ENCODE measurements around the gene PZP. TPM values are rescaled to one million over a fixed set of nuclear protein-coding genes. Genes with fewer than 3 reads are reported as not detected.
"Not testable (repeated sequence)": the region's sequence is repeated elsewhere in the genome, so short reads cannot be mapped to it uniquely, and the experiment has no call there.

Gene PZP
- total and polyA plus RNA-seq, 2 donors (not counting 1 experiment from before 2014, with no cell fraction given): not detected

- Histone ChIP-seq H3K27ac (ENCODE audit: low read length in 2 of 2) (no peak overlapping the region), H3K9ac (ENCODE audit: low read length) (no peak overlapping the region), H3K4me1 (ENCODE audit: control insufficient read depth in 2 of 2, insufficient read depth in 2 of 2, low read length in 2 of 2) (peaks cover 0 to 5% of the 10 kb centered on the region in 2 donors), H3K9me3 (ENCODE audit: control extremely low read depth in 1 of 3, control insufficient read depth in 2 of 3, insufficient read depth in 1 of 3, low read length in 2 of 3) (no peaks in the 10 kb centered on the region), H3K4me2 (replicated peaks; ENCODE audit: low read depth, low read length, poor library complexity, severe bottlenecking) (no peak overlapping the region), H3K79me2 (ENCODE audit: control insufficient read depth, insufficient read depth, low read length) (no peaks in the 10 kb centered on the region), H3K4me3 (ENCODE audit: control extremely low read depth in 1 of 5, extremely low read depth in 1 of 5, insufficient read depth in 1 of 5, low read depth in 2 of 5, low read length in 4 of 5) (no peak overlapping the region), H3K36me3 (replicated peaks in 1 of 2; ENCODE audit: control extremely low read depth in 1 of 2, control insufficient read depth in 1 of 2, extremely low read depth in 1 of 2, insufficient read depth in 2 of 2, low read length in 1 of 2) (no peaks in the 10 kb centered on the region), H3K27me3 (replicated peaks in 1 of 4; ENCODE audit: control extremely low read depth in 1 of 4, control insufficient read depth in 3 of 4, insufficient read depth in 4 of 4, low read length in 3 of 4) (peaks cover 0 to 5% (median 3%) of the 10 kb centered on the region in 4 experiments), H4K20me1 (ENCODE audit: control insufficient read depth, insufficient read depth, low read length, poor library complexity, severe bottlenecking) (no peaks in the 10 kb centered on the region), H2AFZ (ENCODE audit: insufficient read depth, low read depth, low read length, poor library complexity, severe bottlenecking) (no peak overlapping the region)
- Mint-ChIP-seq H3K27me3 (peaks cover 25% of the 10 kb centered on the region), H3K4me3 (peak overlapping the region; percentile 88), H3K27ac (no peak overlapping the region), H3K4me1 (peaks cover 11% of the 10 kb centered on the region), H3K9me3 (ENCODE audit: insufficient read depth) (no peaks in the 10 kb centered on the region)
- WGBS (ENCODE audit: insufficient coverage): 100% methylated on average over 2 of the region's 3 CpGs
- intact Hi-C loops (cut with micrococcal nuclease): no loop called here
- no peak for DNase-seq
- no peak for TF ChIP-seq EZH2 (IDR thresholded peaks at IDR 0.05; ENCODE audit: borderline replicate concordance, insufficient read depth, low read depth, low read length, poor library complexity, severe bottlenecking)
- ATAC-seq (ENCODE audit: low read depth): no peak
- CTCF ChIA-PET: no interaction called here
- POLR2A ChIA-PET: no interaction called here
These were observed 33.1 kb upstream of the PZP start for GRCh38 chr12:9241301-9241700.

GRCh38 chr12:9240776-9241175 is 32.6 kb upstream of the PZP start:
- Mint-ChIP-seq H3K4me1 (peaks cover 11% of the 10 kb centered on the region), H3K9me3 (ENCODE audit: insufficient read depth) (no peaks in the 10 kb centered on the region), H3K27me3 (peaks cover 28% of the 10 kb centered on the region), H3K27ac (no peak overlapping the region), H3K4me3 (peak overlapping the region; percentile 88)
- no CpG with 5 or more reads among the region's 5 CpGs for WGBS (ENCODE audit: insufficient coverage)
- peak overlapping the region; percentile 64 for H3K4me2 ChIP-seq (replicated peaks; ENCODE audit: low read depth, low read length, poor library complexity, severe bottlenecking)
- DNase-seq (no peak), ATAC-seq (ENCODE audit: low read depth) (no peak)
- H2AFZ ChIP-seq (ENCODE audit: insufficient read depth, low read depth, low read length, poor library complexity, severe bottlenecking): peak overlapping the region; percentile 67
- peaks cover 0 to 5% of the 10 kb centered on the region in 2 donors for H3K4me1 ChIP-seq (ENCODE audit: control insufficient read depth in 2 of 2, insufficient read depth in 2 of 2, low read length in 2 of 2)
- no peaks in the 10 kb centered on the region for H4K20me1 ChIP-seq (ENCODE audit: control insufficient read depth, insufficient read depth, low read length, poor library complexity, severe bottlenecking)
- no peak for TF ChIP-seq EZH2 (IDR thresholded peaks at IDR 0.05; ENCODE audit: borderline replicate concordance, insufficient read depth, low read depth, low read length, poor library complexity, severe bottlenecking)
- no peak for TF ChIP-seq CTCF (IDR thresholded peaks at IDR 0.05)
- no peaks in the 10 kb centered on the region for H3K36me3 ChIP-seq (replicated peaks in 1 of 2; ENCODE audit: control extremely low read depth in 1 of 2, control insufficient read depth in 1 of 2, extremely low read depth in 1 of 2, insufficient read depth in 2 of 2, low read length in 1 of 2)
- H3K79me2 ChIP-seq (ENCODE audit: control insufficient read depth, insufficient read depth, low read length): no peaks in the 10 kb centered on the region
- peak overlapping the region in 4 of 5 experiments; percentile 38 to 62 (median 54) for H3K4me3 ChIP-seq (ENCODE audit: control extremely low read depth in 1 of 5, extremely low read depth in 1 of 5, insufficient read depth in 1 of 5, low read depth in 2 of 5, low read length in 4 of 5)
- H3K27ac ChIP-seq (ENCODE audit: low read length in 2 of 2): no peak overlapping the region
- peak overlapping the region; percentile 54 for H3K9ac ChIP-seq (ENCODE audit: low read length)
- POLR2A ChIA-PET: no interaction called here
- H3K9me3 ChIP-seq (ENCODE audit: control extremely low read depth in 1 of 3, control insufficient read depth in 2 of 3, insufficient read depth in 1 of 3, low read length in 2 of 3): no peaks in the 10 kb centered on the region
- peaks cover 0 to 5% (median 3%) of the 10 kb centered on the region in 4 experiments for H3K27me3 ChIP-seq (replicated peaks in 1 of 4; ENCODE audit: control extremely low read depth in 1 of 4, control insufficient read depth in 3 of 4, insufficient read depth in 4 of 4, low read length in 3 of 4)
- CTCF ChIA-PET: no interaction called here
- intact Hi-C loops (cut with micrococcal nuclease): no loop called here

- intact Hi-C loops (cut with micrococcal nuclease); H3K27me3 ChIP-seq (replicated peaks in 1 of 4; ENCODE audit: control extremely low read depth in 1 of 4, control insufficient read depth in 3 of 4, insufficient read depth in 4 of 4, low read length in 3 of 4); POLR2A ChIA-PET; H3K9me3 ChIP-seq (ENCODE audit: control extremely low read depth in 1 of 3, control insufficient read depth in 2 of 3, insufficient read depth in 1 of 3, low read length in 2 of 3); CTCF ChIA-PET; ATAC-seq (ENCODE audit: low read depth); H4K20me1 ChIP-seq (ENCODE audit: control insufficient read depth, insufficient read depth, low read length, poor library complexity, severe bottlenecking); H3K9me3 Mint-ChIP-seq (ENCODE audit: insufficient read depth); H3K27ac ChIP-seq (ENCODE audit: low read length in 2 of 2); H3K79me2 ChIP-seq (ENCODE audit: control insufficient read depth, insufficient read depth, low read length); H3K36me3 ChIP-seq (replicated peaks in 1 of 2; ENCODE audit: control extremely low read depth in 1 of 2, control insufficient read depth in 1 of 2, extremely low read depth in 1 of 2, insufficient read depth in 2 of 2, low read length in 1 of 2); H3K4me1 ChIP-seq (ENCODE audit: control insufficient read depth in 2 of 2, insufficient read depth in 2 of 2, low read length in 2 of 2): not testable (repeated sequence)
- Histone ChIP-seq H3K4me3 (ENCODE audit: control extremely low read depth in 1 of 5, extremely low read depth in 1 of 5, insufficient read depth in 1 of 5, low read depth in 2 of 5, low read length in 4 of 5) (peak overlapping the region in 4 of 5 experiments; percentile 38 to 62 (median 54)), H2AFZ (ENCODE audit: insufficient read depth, low read depth, low read length, poor library complexity, severe bottlenecking) (peak overlapping the region; percentile 67), H3K4me2 (replicated peaks; ENCODE audit: low read depth, low read length, poor library complexity, severe bottlenecking) (peak overlapping the region; percentile 64), H3K9ac (ENCODE audit: low read length) (peak overlapping the region; percentile 54)
- 10% methylated on average over 20 of the region's 33 CpGs for WGBS (ENCODE audit: insufficient coverage)
- DNase-seq: peak; percentile 43
- Mint-ChIP-seq H3K27ac (peak overlapping the region; percentile 74), H3K4me1 (peaks cover 11% of the 10 kb centered on the region), H3K27me3 (peaks cover 32% of the 10 kb centered on the region), H3K4me3 (peak overlapping the region; percentile 88)
These were observed 31.9 kb upstream of the PZP start for GRCh38 chr12:9240004-9240635.

Measured in B cell (primary cell).